Hepatocyte (in vitro differentiated cells): ENCODE data around the gene KDM4B. TPM values are rescaled to one million over a fixed set of nuclear protein-coding genes. Genes with fewer than 3 reads are reported as not detected.

Source experiments
- DNase-seq: peaks from one replicate; pipeline ENCODE4 v3.0.0-alpha.2; 2016; ENCODE audit warnings: low spot score
- H2AFZ ChIP-seq: fragments of 200-600 bp; sonication (generic); 2 replicates; pipeline ENCODE4 v1.6.0; 2016; ENCODE audit warnings: antibody characterized with exemption, mild to moderate bottlenecking
- H3K27ac ChIP-seq: fragments of 200-600 bp; sonication (generic); 2 replicates; pipeline ENCODE4 v1.5.1; 2016; ENCODE audit warnings: mild to moderate bottlenecking
- H3K27me3 ChIP-seq: fragments of 200-600 bp; sonication (generic); 2 replicates; pipeline ENCODE4 v1.6.1; 2016
- H3K36me3 ChIP-seq: fragments of 200-600 bp; sonication (generic); replicated peaks from 2 replicates; pipeline ENCODE4 v1.5.1; 2016; ENCODE audit warnings: low read depth; ENCODE audit not compliant: insufficient read depth
- H3K4me1 ChIP-seq: fragments of 200-600 bp; sonication (generic); 2 replicates; pipeline ENCODE4 v1.5.1; 2016; ENCODE audit warnings: mild to moderate bottlenecking, moderate library complexity; ENCODE audit not compliant: insufficient read depth
- H3K4me2 ChIP-seq: fragments of 200-600 bp; sonication (generic); 2 replicates; pipeline ENCODE4 v1.6.0; 2016
- H3K4me3 ChIP-seq: fragments of 200-600 bp; sonication (generic); 2 replicates; pipeline ENCODE4 v1.5.1; 2016; ENCODE audit warnings: mild to moderate bottlenecking
- H3K79me2 ChIP-seq: fragments of 200-600 bp; sonication (generic); 2 replicates; pipeline ENCODE4 v1.6.0; 2017; ENCODE audit warnings: mild to moderate bottlenecking
- H3K9me2 ChIP-seq: fragments of 200-600 bp; sonication (generic); replicated peaks from 2 replicates; pipeline ENCODE4 v1.6.0; 2017; ENCODE audit warnings: mild to moderate bottlenecking; ENCODE audit not compliant: insufficient read depth
- H3K9me3 ChIP-seq: fragments of 200-600 bp; sonication (generic); 2 replicates; pipeline ENCODE4 v1.5.1; 2016; ENCODE audit warnings: low read depth, mild to moderate bottlenecking
- H4K20me1 ChIP-seq: fragments of 200-600 bp; sonication (generic); 2 replicates; pipeline ENCODE4 v1.6.0; 2016; ENCODE audit warnings: mild to moderate bottlenecking; ENCODE audit not compliant: insufficient read depth, poor library complexity, severe bottlenecking
- EZH2 ChIP-seq: fragments of 200-600 bp; sonication (generic); IDR thresholded peaks from 2 replicates; pipeline ENCODE4 v1.6.1; 2016; ENCODE audit warnings: antibody characterized with exemption, mild to moderate bottlenecking, borderline replicate concordance
- EZH2phosphoT487 ChIP-seq: fragments of 200-600 bp; sonication (generic); IDR thresholded peaks from one replicate; pipeline ENCODE4 v1.6.1; 2018; ENCODE audit warnings: antibody characterized with exemption, mild to moderate bottlenecking, low read depth, moderate library complexity; ENCODE audit not compliant: unreplicated experiment, severe bottlenecking
- WGBS: methylation state at CpG from one replicate; pipeline ENCODE4 v1.1.6; 2016; ENCODE audit warnings: low lambda C conversion rate; ENCODE audit errors: missing lambda C conversion rate; 5-methylcytosine and 5-hydroxymethylcytosine counted together
- polyA plus RNA-seq: library from polyadenylated mRNA; unstranded; fragments of >200 nt; fragmentation: Nextera tagmentation; extraction: Ambion mirVana; gene quantifications from 2 replicates; pipeline ENCODE4 v1.2.1, GENCODE V29; 2016
- total RNA-seq: library from RNA; depleted of rRNA; stranded (reverse); fragments of >200 nt; gene quantifications from 2 replicates; pipeline ENCODE4 v1.2.3, GENCODE V29; 2014
- TF ChIP-seq, protein P1 (sequence below): fragments of 200-600 bp; sonication (generic); IDR thresholded peaks from 2 replicates; pipeline ENCODE4 v1.5.1; 2016; ENCODE audit warnings: antibody characterized with exemption, mild to moderate bottlenecking; ENCODE audit not compliant: poor library complexity

Gene KDM4B
- total and polyA plus RNA-seq, 2 experiments from 2014 or later, result 22.2 to 29.6 TPM

DNA sequence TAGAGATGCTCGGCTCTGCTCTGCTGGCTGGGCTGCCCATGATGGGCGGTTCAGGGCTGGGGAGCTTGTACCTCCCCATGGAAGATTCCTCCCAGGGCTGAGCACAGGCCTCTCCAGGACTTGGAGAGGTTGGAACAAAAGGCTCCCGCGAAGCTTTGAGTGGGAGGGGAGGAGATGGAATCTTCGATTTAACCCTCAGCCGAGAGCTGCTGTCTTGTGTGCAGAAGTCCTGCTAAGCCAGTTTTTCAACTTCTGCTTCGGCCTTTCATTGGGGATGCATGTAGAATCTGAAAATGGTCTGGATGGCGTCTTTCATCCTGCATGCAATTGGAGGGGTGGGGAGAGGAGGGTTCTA, 163.3 kb downstream of the KDM4B start:
- H3K9me2 ChIP-seq, result no peaks in the 10 kb centered on the region
- no peak overlapping the region for H2AFZ ChIP-seq
- no peaks in the 10 kb centered on the region for H4K20me1 ChIP-seq
- DNase-seq, result peak; percentile 71
- H3K9me3 ChIP-seq, result no peaks in the 10 kb centered on the region
- peaks cover 26% of the 10 kb centered on the region for H3K4me1 ChIP-seq
- no peaks in the 10 kb centered on the region for H3K79me2 ChIP-seq
- no peaks in the 10 kb centered on the region for H3K27me3 ChIP-seq
- TF ChIP-seq, protein P1, sequence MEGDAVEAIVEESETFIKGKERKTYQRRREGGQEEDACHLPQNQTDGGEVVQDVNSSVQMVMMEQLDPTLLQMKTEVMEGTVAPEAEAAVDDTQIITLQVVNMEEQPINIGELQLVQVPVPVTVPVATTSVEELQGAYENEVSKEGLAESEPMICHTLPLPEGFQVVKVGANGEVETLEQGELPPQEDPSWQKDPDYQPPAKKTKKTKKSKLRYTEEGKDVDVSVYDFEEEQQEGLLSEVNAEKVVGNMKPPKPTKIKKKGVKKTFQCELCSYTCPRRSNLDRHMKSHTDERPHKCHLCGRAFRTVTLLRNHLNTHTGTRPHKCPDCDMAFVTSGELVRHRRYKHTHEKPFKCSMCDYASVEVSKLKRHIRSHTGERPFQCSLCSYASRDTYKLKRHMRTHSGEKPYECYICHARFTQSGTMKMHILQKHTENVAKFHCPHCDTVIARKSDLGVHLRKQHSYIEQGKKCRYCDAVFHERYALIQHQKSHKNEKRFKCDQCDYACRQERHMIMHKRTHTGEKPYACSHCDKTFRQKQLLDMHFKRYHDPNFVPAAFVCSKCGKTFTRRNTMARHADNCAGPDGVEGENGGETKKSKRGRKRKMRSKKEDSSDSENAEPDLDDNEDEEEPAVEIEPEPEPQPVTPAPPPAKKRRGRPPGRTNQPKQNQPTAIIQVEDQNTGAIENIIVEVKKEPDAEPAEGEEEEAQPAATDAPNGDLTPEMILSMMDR, result no peak
- TF ChIP-seq EZH2 (no peak), EZH2phosphoT487 (no peak)
- WGBS, result 55% methylated on average over 8 of the region's 8 CpGs
- no peak overlapping the region for H3K4me3 ChIP-seq
- no peaks in the 10 kb centered on the region for H3K36me3 ChIP-seq
- H3K27ac ChIP-seq, result peak overlapping the region; percentile 91
- H3K4me2 ChIP-seq, result peak overlapping the region; percentile 67

- H3K27me3 ChIP-seq, result no peaks in the 10 kb centered on the region
- H3K79me2 ChIP-seq, result no peaks in the 10 kb centered on the region
- no peaks in the 10 kb centered on the region for H3K9me3 ChIP-seq
- H3K4me3 ChIP-seq, result no peak overlapping the region
- peak overlapping the region; percentile 51 for H3K4me2 ChIP-seq
- peak overlapping the region; percentile 70 for H3K27ac ChIP-seq
- TF ChIP-seq EZH2phosphoT487, result no peak
- 91% methylated on average over 26 of the region's 27 CpGs for WGBS
- peaks cover 18% of the 10 kb centered on the region for H3K4me1 ChIP-seq
- H4K20me1 ChIP-seq, result no peaks in the 10 kb centered on the region
- no peaks in the 10 kb centered on the region for H3K36me3 ChIP-seq
- H2AFZ ChIP-seq, result no peak overlapping the region
- DNase-seq, result no peak
- no peaks in the 10 kb centered on the region for H3K9me2 ChIP-seq
Measured at GRCh38 chr19:5132698-5133651, 164.1 kb downstream of the KDM4B start.

- H2AFZ ChIP-seq, result no peak overlapping the region
- no peaks in the 10 kb centered on the region for H3K27me3 ChIP-seq
- TF ChIP-seq EZH2phosphoT487 (no peak), EZH2 (no peak)
- TF ChIP-seq, protein P1, result no peak
- WGBS, result 95% methylated on average over 30 of the region's 30 CpGs
- H3K4me2 ChIP-seq, result no peak overlapping the region
- H3K4me3 ChIP-seq, result no peak overlapping the region
- H3K9me2 ChIP-seq, result no peaks in the 10 kb centered on the region
- peaks cover 7% of the 10 kb centered on the region for H3K4me1 ChIP-seq
- no peaks in the 10 kb centered on the region for H3K9me3 ChIP-seq
- H4K20me1 ChIP-seq, result no peaks in the 10 kb centered on the region
- no peaks in the 10 kb centered on the region for H3K79me2 ChIP-seq
- DNase-seq, result no peak
- H3K27ac ChIP-seq, result no peak overlapping the region
- no peaks in the 10 kb centered on the region for H3K36me3 ChIP-seq
Measured at GRCh38 chr19:5133986-5134595, 165.2 kb downstream of the KDM4B start.

GRCh38 chr19:5134691-5135090, 165.8 kb downstream of the KDM4B start:
- TF ChIP-seq EZH2 (no peak), EZH2phosphoT487 (no peak)
- TF ChIP-seq, protein P1, result no peak
- no peaks in the 10 kb centered on the region for H3K27me3 ChIP-seq
- H4K20me1 ChIP-seq, result no peaks in the 10 kb centered on the region
- H3K79me2 ChIP-seq, result no peaks in the 10 kb centered on the region
- no peak overlapping the region for H3K4me3 ChIP-seq
- no peak for DNase-seq
- H3K27ac ChIP-seq, result no peak overlapping the region
- no peak overlapping the region for H2AFZ ChIP-seq
- no peaks in the 10 kb centered on the region for H3K9me3 ChIP-seq
- no peaks in the 10 kb centered on the region for H3K9me2 ChIP-seq
- WGBS, result 75% methylated on average over 10 of the region's 10 CpGs
- no peak overlapping the region for H3K4me2 ChIP-seq
- peaks cover under 1% of the 10 kb centered on the region for H3K4me1 ChIP-seq
- no peaks in the 10 kb centered on the region for H3K36me3 ChIP-seq
